Measurements from ENCODE around the gene CAPN1. TPM values are rescaled to one million over a fixed set of nuclear protein-coding genes. Genes with fewer than 3 reads are reported as not detected.

CAPN1 gene
- total and polyA plus RNA-seq, 12 donors = 20.6 to 333 (median 135) TPM

DNA sequence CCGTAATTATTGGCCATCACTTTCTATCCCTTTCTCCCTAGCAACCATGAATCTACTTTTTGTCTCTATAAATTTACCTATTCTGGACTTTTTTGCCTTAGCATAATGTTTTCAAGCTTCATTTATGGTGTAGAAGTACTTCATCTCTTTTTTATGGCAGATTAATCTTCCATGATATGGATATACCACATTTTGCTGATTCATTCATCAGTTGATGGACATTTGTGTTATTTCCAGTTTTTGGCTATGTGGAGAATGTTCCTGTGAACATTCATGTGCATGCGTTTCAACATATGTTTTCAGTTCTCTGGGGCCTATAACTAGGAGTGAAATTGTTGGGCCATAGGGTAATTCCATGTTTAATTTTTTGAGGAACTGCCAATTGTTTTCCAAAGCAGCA, 12.8 kb downstream of the CAPN1 start:
- Histone ChIP-seq H3K4me1 (replicated peaks in 1 of 2) (no peaks in the 10 kb centered on the region), H3K27ac (no peak overlapping the region), H3K9me3 (replicated peaks in 1 of 3) (no peaks in the 10 kb centered on the region), H3K4me3 (no peak overlapping the region), H3K36me3 (replicated peaks in 1 of 2) (peaks cover 0 to 38% of the 10 kb centered on the region in 2 donors), H3K27me3 (no peaks in the 10 kb centered on the region)
- intact Hi-C loops (cut with DNase I) = no loop called here
- WGBS, 4 donors = 91 to 97% (median 94%) methylated on average over 2 of the region's 2 CpGs
- no peak for DNase-seq
- TF ChIP-seq, protein P1, sequence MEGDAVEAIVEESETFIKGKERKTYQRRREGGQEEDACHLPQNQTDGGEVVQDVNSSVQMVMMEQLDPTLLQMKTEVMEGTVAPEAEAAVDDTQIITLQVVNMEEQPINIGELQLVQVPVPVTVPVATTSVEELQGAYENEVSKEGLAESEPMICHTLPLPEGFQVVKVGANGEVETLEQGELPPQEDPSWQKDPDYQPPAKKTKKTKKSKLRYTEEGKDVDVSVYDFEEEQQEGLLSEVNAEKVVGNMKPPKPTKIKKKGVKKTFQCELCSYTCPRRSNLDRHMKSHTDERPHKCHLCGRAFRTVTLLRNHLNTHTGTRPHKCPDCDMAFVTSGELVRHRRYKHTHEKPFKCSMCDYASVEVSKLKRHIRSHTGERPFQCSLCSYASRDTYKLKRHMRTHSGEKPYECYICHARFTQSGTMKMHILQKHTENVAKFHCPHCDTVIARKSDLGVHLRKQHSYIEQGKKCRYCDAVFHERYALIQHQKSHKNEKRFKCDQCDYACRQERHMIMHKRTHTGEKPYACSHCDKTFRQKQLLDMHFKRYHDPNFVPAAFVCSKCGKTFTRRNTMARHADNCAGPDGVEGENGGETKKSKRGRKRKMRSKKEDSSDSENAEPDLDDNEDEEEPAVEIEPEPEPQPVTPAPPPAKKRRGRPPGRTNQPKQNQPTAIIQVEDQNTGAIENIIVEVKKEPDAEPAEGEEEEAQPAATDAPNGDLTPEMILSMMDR (IDR thresholded peaks at IDR 0.05) = no peak
- TF ChIP-seq POLR2A (IDR thresholded peaks at IDR 0.05) = no peak

DNA sequence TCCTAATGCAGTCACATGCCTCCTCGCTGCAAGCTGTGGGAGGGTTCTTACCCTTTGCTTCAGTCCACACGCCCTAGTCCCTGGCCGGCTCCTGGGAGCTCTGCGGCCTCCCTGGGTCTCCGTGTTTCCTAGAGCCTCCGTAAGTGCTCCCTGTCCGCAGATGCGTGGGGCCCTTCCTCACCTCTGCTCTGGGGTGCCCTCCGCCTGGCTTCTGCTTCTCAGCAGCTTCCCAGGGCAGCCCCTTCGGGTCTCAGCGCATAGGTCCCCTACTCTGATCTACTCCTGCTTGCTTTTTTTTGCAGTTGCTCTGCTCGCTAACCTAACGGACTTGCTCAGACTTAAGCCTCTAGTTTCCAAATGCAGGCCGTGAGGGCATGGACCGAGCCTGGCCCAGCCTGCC, 22.4 kb downstream of the CAPN1 start:
- Histone ChIP-seq H3K36me3 (replicated peaks in 1 of 2) (peaks cover 0 to 66% of the 10 kb centered on the region in 2 donors), H3K9me3 (replicated peaks in 1 of 3) (no peaks in the 10 kb centered on the region), H3K4me3 (no peak overlapping the region), H3K4me1 (replicated peaks in 1 of 2) (no peaks in the 10 kb centered on the region), H3K27ac (no peak overlapping the region), H3K27me3 (no peaks in the 10 kb centered on the region)
- 91 to 97% (median 92%) methylated on average over 11 to 15 of the region's 15 CpGs for WGBS, 4 donors
- no peak for TF ChIP-seq POLR2A (IDR thresholded peaks at IDR 0.05)
- TF ChIP-seq, protein P1 (IDR thresholded peaks at IDR 0.05) = no peak
- DNase-seq = peak in 2 of 7 donors; percentile 10 to 13
- intact Hi-C loops (cut with DNase I) = no loop called here

- TF ChIP-seq, protein P1 (IDR thresholded peaks at IDR 0.05) = peak; percentile 54 to 80 (median 73)
- no peak for TF ChIP-seq POLR2A (IDR thresholded peaks at IDR 0.05)
- DNase-seq = peak in 3 of 7 donors; percentile 20 to 51 (median 21)
- no peak overlapping the region for H3K4me3 ChIP-seq
- no peaks in the 10 kb centered on the region for H3K27me3 ChIP-seq
- no peak overlapping the region for H3K27ac ChIP-seq
- peaks cover 0 to 66% of the 10 kb centered on the region in 2 donors for H3K36me3 ChIP-seq (replicated peaks in 1 of 2)
- no peaks in the 10 kb centered on the region for H3K9me3 ChIP-seq (replicated peaks in 1 of 3)
- WGBS, 4 donors = 62 to 86% (median 65%) methylated on average over 6 to 38 of the region's 38 CpGs
- H3K4me1 ChIP-seq (replicated peaks in 1 of 2) = no peaks in the 10 kb centered on the region
- intact Hi-C loops (cut with DNase I) = no loop called here
These were observed 23.2 kb downstream of the CAPN1 start for GRCh38 chr11:65204646-65205601.

- no peaks in the 10 kb centered on the region for H3K27me3 ChIP-seq
- no peak for DNase-seq
- no peak overlapping the region for H3K27ac ChIP-seq
- no peak overlapping the region for H3K4me3 ChIP-seq
- intact Hi-C loops (cut with DNase I) = no loop called here
- WGBS, 4 donors = 72 to 100% (median 87%) methylated on average over 1 to 3 of the region's 3 CpGs
- no peaks in the 10 kb centered on the region for H3K9me3 ChIP-seq (replicated peaks in 1 of 3)
- peaks cover 0 to 68% of the 10 kb centered on the region in 2 donors for H3K36me3 ChIP-seq (replicated peaks in 1 of 2)
- TF ChIP-seq, protein P1 (IDR thresholded peaks at IDR 0.05) = no peak
- no peak for TF ChIP-seq POLR2A (IDR thresholded peaks at IDR 0.05)
- H3K4me1 ChIP-seq (replicated peaks in 1 of 2) = no peaks in the 10 kb centered on the region
These were observed 23.9 kb downstream of the CAPN1 start for GRCh38 chr11:65205602-65205967.

Measured in adrenal gland (tissue), 12 donors.